HEK293T (cell line): ENCODE measurements around the gene FOXN1.

Experiments
- ARNT ChIP-seq: fragments of 450-650 bp; IDR thresholded peaks from 2 replicates; pipeline ENCODE4 v1.6.1; 2017; ENCODE audit warnings: mild to moderate bottlenecking
- BHLHE40 ChIP-seq: fragments of 450-650 bp; IDR thresholded peaks from 2 replicates; pipeline ENCODE4 v1.6.1; 2016; ENCODE audit warnings: mild to moderate bottlenecking, moderate library complexity, borderline replicate concordance
- CTBP1 ChIP-seq: fragments of 450-650 bp; IDR thresholded peaks from 2 replicates; pipeline ENCODE4 v1.6.1; 2016; ENCODE audit warnings: borderline replicate concordance
- ELF4 ChIP-seq: fragments of 450-650 bp; IDR thresholded peaks from 2 replicates; pipeline ENCODE4 v1.6.1; 2017; ENCODE audit warnings: antibody characterized with exemption
- FOXA1 ChIP-seq: fragments of 450-650 bp; IDR thresholded peaks from 2 replicates; pipeline ENCODE4 v1.6.1; 2016; ENCODE audit warnings: mild to moderate bottlenecking
- FOXM1 ChIP-seq: fragments of 450-650 bp; IDR thresholded peaks from 2 replicates; pipeline ENCODE4 v1.6.1; 2017; ENCODE audit warnings: mild to moderate bottlenecking, borderline replicate concordance
- L3MBTL2 ChIP-seq: fragments of 450-650 bp; conservative IDR thresholded peaks from 2 replicates; pipeline ENCODE4 v1.6.1; 2016; ENCODE audit warnings: mild to moderate bottlenecking
- LEF1 ChIP-seq: fragments of 450-650 bp; IDR thresholded peaks from 2 replicates; pipeline ENCODE4 v1.6.1; 2017; ENCODE audit warnings: mild to moderate bottlenecking, borderline replicate concordance
- NFRKB ChIP-seq: fragments of 450-650 bp; IDR thresholded peaks from 2 replicates; pipeline ENCODE4 v1.6.1; 2016; ENCODE audit warnings: mild to moderate bottlenecking, moderate library complexity
- SP1 ChIP-seq: fragments of 450-650 bp; IDR thresholded peaks from 2 replicates; pipeline ENCODE4 v1.6.1; 2017
- SUZ12 ChIP-seq: fragments of 450-650 bp; IDR thresholded peaks from 2 replicates; pipeline ENCODE4 v1.6.1; 2016; ENCODE audit warnings: mild to moderate bottlenecking
- TARDBP ChIP-seq: fragments of 450-650 bp; IDR thresholded peaks from 2 replicates; pipeline ENCODE4 v1.6.1; 2016
- ZNF384 ChIP-seq: fragments of 450-650 bp; IDR thresholded peaks from 2 replicates; pipeline ENCODE4 v1.6.1; 2016

DNA sequence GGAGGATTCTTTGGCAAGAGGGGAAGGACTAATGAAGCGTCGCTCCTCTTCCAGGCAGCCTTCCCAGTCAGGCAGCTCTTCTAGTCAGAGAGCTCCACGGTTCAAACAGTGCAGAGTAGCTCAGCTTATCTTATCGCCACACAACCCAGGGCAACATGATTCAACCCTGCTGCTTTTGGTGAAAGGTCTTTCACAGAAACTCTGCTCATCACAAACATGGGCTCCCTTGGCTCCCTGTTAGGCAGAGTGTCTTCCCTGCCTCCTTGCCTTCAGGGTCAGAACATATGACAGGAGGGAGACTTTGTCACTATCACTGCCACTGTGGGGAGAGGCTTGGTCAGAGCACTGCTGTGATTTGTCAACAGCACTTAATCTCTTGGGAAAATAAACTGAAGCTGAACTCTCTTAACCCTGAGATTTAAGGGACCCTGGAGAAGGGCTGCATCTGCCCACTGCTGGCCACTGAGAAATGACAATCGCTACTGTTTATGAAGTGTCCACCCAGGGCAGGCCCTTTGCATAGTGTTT lies 39.6 kb upstream of the FOXN1 start:
- TF ChIP-seq FOXM1 (no peak), FOXA1 (no peak), L3MBTL2 (no peak), ZNF384 (no peak), BHLHE40 (no peak), SUZ12 (no peak), SP1 (no peak), ELF4 (no peak), TARDBP (no peak), NFRKB (no peak), LEF1 (no peak), ARNT (no peak), CTBP1 (no peak)
